Stomach smooth muscle (tissue), 2 donors: ENCODE data around the gene DPH2.

Experiments used
- H3K27ac ChIP-seq: one replicate; pipeline ENCODE4 v1.7.0; 2013; ENCODE audit warnings: mild to moderate bottlenecking, low read length, inconsistent platforms
- H3K27me3 ChIP-seq, 2 donors: one replicate each; pipeline ENCODE4 v1.7.0; 2013; ENCODE audit warnings: low read length in 2 of 2; ENCODE audit not compliant: insufficient read depth in 2 of 2, control insufficient read depth in 1 of 2
- H3K36me3 ChIP-seq, 2 donors: one replicate each; pipeline ENCODE4 v1.7.0; 2013; ENCODE audit warnings: low read length in 2 of 2; ENCODE audit not compliant: control insufficient read depth in 2 of 2, insufficient read depth in 2 of 2
- H3K4me1 ChIP-seq: one replicate; pipeline ENCODE4 v1.7.0; 2013; ENCODE audit warnings: low read length; ENCODE audit not compliant: control insufficient read depth, insufficient read depth
- H3K4me3 ChIP-seq, 2 donors: one replicate each; pipeline ENCODE4 v1.7.0; 2013; ENCODE audit warnings: low read length in 2 of 2
- H3K9ac ChIP-seq, 2 donors: one replicate each; pipeline ENCODE4 v1.7.0; 2013; ENCODE audit warnings: low read length in 2 of 2, mild to moderate bottlenecking in 1 of 2
- H3K9me3 ChIP-seq, 2 donors: one replicate each; pipeline ENCODE4 v1.7.0; 2013; ENCODE audit warnings: low read length in 2 of 2; ENCODE audit not compliant: control insufficient read depth in 2 of 2
- donor health status: healthy.
- donor health status: Pancreatic carcinoma.

Gene DPH2

DNA sequence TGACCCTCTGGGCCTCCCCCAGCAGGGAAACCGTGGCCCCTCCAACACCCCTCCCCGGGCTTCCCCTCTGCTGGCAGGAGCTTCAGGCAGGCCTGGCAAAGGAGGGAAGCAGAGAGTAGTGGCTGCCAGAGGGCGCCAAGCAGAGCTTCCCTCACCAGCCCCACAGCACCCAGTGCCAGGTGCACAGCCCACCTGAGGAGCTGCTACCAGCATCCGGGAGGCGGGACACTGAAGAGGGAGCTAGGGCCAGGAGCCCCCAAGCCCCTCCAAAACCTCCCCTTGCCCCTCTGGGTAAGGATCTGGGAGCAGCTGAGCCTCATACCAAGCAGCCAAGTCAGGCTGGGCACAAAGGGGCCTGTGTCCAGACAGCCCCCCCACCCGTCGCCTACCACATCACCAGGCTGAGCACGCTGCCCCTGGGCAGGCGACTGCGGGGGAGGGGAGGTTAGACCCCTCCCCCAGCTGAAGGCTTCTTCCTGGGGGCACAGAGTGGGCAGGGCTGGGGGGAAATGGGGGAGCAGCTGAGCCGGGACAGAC is 41.2 kb downstream of the DPH2 start:
- H3K9me3 ChIP-seq: no peaks in the 10 kb centered on the region
- H3K27ac ChIP-seq: no peak overlapping the region
- no peaks in the 10 kb centered on the region for H3K27me3 ChIP-seq
- no peaks in the 10 kb centered on the region for H3K36me3 ChIP-seq
- no peak overlapping the region for H3K9ac ChIP-seq
- H3K4me1 ChIP-seq: peaks cover 2% of the 10 kb centered on the region
- H3K4me3 ChIP-seq: no peak overlapping the region

DNA sequence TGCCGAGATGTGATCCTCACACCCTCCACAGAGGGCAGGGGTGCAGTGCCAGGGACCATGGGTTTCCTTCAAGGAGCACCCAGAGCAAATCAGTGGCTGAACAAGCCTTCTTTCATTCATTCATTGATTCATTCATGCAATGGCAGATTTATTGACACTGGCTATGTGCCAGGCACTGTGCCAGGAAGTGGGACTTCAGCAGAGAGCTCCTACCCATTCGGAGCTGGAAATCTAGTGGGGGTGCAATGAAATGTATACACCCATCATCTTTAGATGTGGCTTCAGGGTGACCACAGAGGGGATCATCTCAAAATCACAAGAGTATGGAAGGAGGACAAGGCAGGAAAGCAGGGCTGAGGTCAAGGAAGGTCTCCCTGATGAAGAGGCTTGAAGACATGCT is 42.6 kb downstream of the DPH2 start:
- Histone ChIP-seq H3K9ac (no peak overlapping the region), H3K4me1 (peaks cover 2% of the 10 kb centered on the region), H3K27ac (no peak overlapping the region), H3K4me3 (no peak overlapping the region), H3K27me3 (no peaks in the 10 kb centered on the region), H3K9me3 (no peaks in the 10 kb centered on the region), H3K36me3 (no peaks in the 10 kb centered on the region)

DNA sequence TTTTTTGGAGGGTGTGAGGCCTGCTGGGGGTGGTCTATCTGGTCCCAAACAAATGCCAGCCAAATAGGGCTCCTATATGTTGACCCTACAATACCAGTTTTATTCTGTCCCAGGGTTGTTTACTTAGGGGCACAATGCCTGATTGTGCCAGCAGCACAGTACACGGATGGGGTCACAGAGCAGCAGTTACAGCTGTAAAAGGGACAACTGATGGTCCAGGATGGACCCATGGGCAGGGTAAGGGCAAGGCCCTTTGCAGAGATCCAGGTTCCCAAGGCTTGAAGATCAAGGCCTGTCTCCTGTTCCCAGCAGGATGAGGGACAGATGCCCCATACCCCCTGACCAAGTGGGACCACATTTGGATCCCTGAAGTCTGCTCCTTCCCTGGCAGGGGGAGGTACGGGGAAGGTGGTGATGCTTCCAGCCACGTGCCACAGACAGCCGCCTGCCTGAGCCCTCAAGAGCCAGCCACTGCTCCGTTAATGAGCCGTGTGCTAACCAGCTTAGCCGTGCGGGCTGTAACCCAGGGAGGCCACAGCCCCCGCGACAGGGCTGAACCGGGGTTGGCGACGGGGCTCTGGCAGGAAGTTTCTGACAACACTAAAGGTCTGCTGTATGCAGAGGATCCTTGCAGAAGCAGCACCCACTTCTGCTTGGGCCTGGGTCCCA is 43.3 kb downstream of the DPH2 start:
- no peaks in the 10 kb centered on the region for H3K27me3 ChIP-seq
- no peak overlapping the region for H3K4me3 ChIP-seq
- H3K36me3 ChIP-seq: no peaks in the 10 kb centered on the region
- H3K9ac ChIP-seq: no peak overlapping the region
- H3K27ac ChIP-seq: no peak overlapping the region
- peaks cover 2% of the 10 kb centered on the region for H3K4me1 ChIP-seq
- H3K9me3 ChIP-seq: no peaks in the 10 kb centered on the region

DNA sequence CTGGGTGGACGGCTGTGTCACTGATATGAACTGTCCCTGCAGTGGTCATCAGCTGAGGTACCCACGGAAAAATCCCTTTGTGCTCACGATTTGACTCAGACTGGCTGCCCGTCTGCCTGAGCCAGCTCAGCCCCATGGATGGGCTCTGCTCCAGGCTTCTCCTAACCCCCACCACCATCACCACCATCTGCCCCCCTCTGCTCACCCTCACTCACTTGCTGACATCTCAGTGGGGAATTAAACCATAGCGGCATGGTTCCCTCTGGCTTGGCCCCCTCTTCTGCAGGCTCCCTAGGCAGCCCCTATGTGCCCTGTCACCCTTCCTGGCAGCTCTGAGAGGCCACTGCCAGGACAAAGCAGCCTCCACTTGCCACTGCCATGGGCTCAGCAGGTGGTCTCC is 44.1 kb downstream of the DPH2 start:
- no peaks in the 10 kb centered on the region for H3K36me3 ChIP-seq
- H3K27me3 ChIP-seq: no peaks in the 10 kb centered on the region
- H3K4me3 ChIP-seq: no peak overlapping the region
- no peak overlapping the region for H3K9ac ChIP-seq
- no peak overlapping the region for H3K27ac ChIP-seq
- H3K9me3 ChIP-seq: no peaks in the 10 kb centered on the region
- H3K4me1 ChIP-seq: peaks cover 2% of the 10 kb centered on the region

DNA sequence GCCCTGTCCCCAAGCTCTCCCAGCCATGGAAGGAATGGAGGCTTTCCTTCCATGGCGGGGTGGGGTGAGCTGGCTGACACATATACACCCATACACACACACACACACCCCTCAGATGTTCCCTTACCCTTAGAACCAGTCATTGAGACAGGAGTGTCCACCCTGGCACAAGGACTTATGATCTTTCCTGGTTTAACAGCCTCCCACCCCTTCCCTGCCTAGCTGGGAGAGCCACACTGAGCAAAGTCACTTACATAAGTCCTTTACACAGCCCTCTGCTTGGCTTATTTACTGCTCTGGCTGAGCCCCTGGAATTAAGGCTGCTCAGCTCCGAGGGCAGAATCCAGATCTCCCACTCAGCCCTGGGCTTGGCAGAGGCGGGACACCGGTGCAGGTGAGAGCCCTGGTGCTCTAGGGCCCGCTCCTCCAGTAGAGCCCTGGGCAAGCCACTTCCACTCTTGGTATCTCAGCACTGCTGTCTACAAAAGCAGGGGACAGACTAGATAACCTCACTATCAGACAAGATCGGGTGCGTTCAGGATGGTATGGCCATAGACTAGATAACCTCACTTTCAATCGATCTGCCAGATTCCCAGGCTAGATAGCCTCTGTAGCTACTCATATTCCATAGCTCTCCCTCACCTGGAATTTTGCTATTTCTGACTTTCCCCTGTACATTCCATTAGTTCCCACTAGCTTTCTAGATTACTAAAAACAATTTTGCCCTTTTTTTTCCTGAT is 44.7 kb downstream of the DPH2 start:
- no peak overlapping the region for H3K9ac ChIP-seq
- no peaks in the 10 kb centered on the region for H3K9me3 ChIP-seq
- peaks cover 2% of the 10 kb centered on the region for H3K4me1 ChIP-seq
- H3K27ac ChIP-seq: no peak overlapping the region
- no peaks in the 10 kb centered on the region for H3K27me3 ChIP-seq
- no peaks in the 10 kb centered on the region for H3K36me3 ChIP-seq
- no peak overlapping the region for H3K4me3 ChIP-seq

DNA sequence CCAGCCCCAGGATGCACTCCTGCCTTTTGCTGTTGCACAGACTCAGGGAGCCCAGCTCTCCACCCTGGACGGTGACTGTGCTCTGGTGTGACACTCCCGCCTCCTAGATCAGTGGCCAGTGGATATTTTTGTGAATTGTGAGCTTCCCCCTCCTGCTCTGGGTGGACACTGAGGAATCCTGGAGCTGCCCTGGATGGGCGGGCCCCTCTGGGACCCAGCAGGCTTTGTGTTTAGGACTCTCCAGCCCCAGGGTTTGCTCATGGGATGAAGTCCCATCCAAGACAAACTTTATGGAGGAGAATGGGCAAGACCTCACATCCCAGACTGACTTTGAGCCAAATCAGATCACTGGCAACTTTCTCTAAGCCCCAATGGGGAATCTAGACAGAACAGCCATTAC is 45.4 kb downstream of the DPH2 start:
- Histone ChIP-seq H3K4me1 (peaks cover 2% of the 10 kb centered on the region), H3K27me3 (no peaks in the 10 kb centered on the region), H3K4me3 (no peak overlapping the region), H3K9ac (no peak overlapping the region), H3K9me3 (no peaks in the 10 kb centered on the region), H3K36me3 (no peaks in the 10 kb centered on the region), H3K27ac (no peak overlapping the region)

DNA sequence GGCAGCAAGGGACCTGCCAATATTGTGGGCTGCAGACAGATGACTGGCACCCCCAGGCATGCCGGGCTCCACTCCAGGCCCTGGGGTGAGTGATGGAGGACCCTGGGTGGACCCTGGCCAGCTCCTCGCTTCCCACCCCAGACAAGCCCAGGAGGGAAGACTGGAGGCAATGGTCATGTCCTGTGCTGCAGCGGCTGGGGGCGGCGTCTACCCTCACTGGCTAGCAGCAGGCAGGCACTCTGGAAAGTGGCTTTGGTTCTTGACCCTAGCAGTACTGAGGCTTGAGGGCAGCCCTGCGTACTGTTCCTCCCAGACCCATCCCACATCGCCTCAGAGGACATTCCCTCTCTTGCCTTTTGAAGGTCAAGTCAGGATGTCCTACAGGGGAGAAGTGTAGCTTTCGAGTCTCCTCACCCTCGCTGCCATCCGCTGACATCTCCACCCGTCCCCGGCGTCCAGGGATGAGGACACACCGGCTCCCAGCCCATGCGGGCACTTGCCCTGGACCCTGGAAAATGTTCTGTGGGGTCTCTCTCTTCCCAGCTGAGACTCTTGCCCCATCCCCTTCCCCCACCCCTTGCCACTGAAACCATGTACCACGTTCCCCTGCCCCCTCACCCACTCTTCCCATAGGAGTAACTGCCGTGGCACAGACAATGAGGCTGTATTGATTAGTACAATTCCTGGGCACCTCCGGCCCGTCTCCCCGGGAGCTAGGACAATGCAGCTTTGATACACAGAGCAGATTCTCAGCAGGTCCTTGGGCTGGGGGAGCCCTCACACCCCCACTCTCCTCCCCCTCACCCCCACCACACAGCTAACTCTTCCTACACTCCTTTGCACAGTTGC is 46.5 kb downstream of the DPH2 start:
- H3K9ac ChIP-seq: no peak overlapping the region
- H3K9me3 ChIP-seq: no peaks in the 10 kb centered on the region
- H3K4me1 ChIP-seq: peaks cover 2% of the 10 kb centered on the region
- no peak overlapping the region for H3K4me3 ChIP-seq
- no peak overlapping the region for H3K27ac ChIP-seq
- no peaks in the 10 kb centered on the region for H3K27me3 ChIP-seq
- H3K36me3 ChIP-seq: peaks cover 0 to 2% of the 10 kb centered on the region in 2 donors

DNA sequence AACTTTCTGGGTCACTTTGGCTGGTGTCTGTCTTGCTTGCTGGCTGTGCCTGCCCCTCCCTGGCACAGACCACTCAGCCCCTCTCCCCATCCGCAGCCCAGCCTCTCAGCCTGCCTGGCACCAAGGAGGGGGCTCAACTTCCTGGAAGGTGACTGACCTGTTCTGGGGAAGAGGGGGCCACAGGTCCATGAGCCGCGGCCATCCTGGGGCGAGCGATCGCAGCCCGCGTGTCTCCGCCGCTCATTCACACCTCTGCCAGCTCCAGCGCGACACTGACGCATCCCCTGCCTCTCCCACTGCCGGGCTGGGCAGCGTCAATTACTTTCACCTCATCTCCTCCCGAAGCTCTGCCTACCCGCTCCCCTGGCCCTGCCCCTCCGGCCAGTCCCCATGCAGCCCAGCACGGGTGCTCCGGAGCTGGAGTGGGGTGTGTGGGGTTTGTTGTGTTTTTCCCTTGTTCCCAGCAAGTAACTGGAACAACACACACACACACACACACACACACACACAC is 47.1 kb downstream of the DPH2 start:
- peaks cover 0 to 3% of the 10 kb centered on the region in 2 donors for H3K36me3 ChIP-seq
- H3K4me1 ChIP-seq: peaks cover 2% of the 10 kb centered on the region
- H3K27ac ChIP-seq: no peak overlapping the region
- no peak overlapping the region for H3K9ac ChIP-seq
- H3K9me3 ChIP-seq: no peaks in the 10 kb centered on the region
- no peak overlapping the region for H3K4me3 ChIP-seq
- no peaks in the 10 kb centered on the region for H3K27me3 ChIP-seq

DNA sequence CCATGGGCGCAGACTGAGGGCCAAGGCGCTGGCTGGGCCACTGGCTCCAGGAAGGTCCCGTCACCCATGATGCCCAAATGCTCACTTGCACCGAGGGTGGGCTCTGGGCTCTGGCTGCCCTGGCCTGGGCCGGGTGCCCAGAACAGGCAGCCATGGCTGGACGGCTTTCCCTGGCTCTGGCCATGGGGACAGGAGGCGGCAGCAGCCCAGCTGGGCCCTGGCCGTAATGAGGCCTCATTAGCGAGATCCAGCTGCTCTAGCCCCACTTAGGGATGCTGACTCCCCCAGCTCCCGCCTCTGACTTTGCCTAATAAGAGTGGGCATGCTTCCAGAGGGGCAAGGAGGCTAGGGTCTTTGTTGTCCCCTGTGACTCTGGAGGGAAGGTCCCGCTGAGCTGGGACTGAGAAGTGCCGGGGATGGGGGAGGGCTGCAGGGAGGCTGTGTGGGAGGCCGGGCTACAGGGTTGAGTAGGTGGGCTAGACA is 49.7 kb downstream of the DPH2 start:
- Histone ChIP-seq H3K9ac (no peak overlapping the region), H3K27me3 (no peaks in the 10 kb centered on the region), H3K36me3 (peaks cover 0 to 3% of the 10 kb centered on the region in 2 donors), H3K9me3 (no peaks in the 10 kb centered on the region), H3K4me1 (no peaks in the 10 kb centered on the region), H3K4me3 (no peak overlapping the region), H3K27ac (no peak overlapping the region)

DNA sequence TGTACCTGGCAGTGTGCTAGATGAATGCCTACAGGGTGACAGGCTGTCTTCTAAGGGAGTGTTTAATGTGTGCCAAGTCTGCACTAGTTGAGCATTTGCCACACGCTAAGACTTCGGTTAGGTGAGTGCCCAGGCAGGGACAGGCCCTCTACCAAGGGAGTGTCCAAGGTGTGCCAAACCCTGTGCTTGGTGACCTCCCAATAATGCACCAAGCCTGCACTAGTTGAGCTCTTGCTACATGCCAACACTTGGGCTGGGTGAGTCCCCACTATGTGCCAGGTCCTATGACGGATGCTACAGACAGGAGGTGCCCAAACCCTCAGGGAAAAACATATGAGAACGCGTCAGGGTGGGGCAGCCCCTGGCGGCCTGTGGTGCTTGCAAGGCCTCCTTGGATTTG is 50.7 kb downstream of the DPH2 start:
- Histone ChIP-seq H3K27ac (no peak overlapping the region), H3K9ac (no peak overlapping the region), H3K9me3 (no peaks in the 10 kb centered on the region), H3K27me3 (no peaks in the 10 kb centered on the region), H3K4me3 (no peak overlapping the region), H3K4me1 (no peaks in the 10 kb centered on the region), H3K36me3 (peaks cover 0 to 3% of the 10 kb centered on the region in 2 donors)
